SH-SY5Y (cell line): ENCODE measurements around the gene CEP76.

Experiments
- GATA2 ChIP-seq: IDR thresholded peaks from 2 replicates; pipeline ENCODE4 v1.6.1; 2011; ENCODE audit warnings: mild to moderate bottlenecking, low read depth, low read length
- GATA3 ChIP-seq: IDR thresholded peaks from 2 replicates; pipeline ENCODE4 v1.6.1; 2011; ENCODE audit warnings: low read depth, mild to moderate bottlenecking, low read length, moderate library complexity

Gene CEP76

DNA sequence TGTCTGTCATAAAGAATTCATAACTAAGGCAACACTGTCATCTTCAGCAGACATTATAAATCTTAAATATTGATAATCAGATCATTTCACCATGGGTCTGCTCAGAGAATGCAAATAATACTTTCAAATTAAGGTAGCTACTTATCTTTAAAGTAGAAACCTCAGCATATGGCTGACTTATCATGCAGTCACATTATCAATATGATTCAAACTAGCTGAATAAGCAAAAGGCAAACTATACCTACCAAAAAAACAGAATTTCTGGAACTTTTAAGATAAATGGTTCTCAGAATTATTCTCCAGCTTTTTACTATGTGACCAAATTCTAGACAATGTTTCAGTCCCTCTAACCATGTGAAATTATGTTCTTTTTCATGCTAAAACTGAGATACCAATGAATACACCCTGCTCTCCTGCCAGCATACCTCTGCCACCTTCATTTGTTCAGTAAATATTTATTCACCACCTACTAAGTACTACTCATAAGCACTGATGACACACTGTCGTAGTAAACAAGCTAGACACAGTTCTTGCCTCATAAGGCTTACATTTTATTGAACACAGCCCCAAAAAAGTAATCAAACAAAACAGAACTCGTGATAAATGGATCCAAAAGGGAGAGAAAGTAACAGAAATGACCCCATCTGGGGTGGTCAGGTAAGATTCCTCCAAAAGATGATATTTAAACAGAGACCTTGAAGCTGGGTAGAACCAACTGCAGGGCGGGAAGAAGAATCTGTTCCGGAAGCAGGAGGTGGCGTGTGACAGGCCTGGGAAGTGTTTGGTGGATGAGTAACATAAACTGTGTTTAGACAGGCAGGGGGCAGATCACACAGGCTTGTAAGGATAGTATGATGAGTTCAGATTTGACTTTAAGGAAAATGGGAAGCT, 62.3 kb downstream of the CEP76 start:
- no peak for TF ChIP-seq GATA3
- TF ChIP-seq GATA2, result no peak

- TF ChIP-seq GATA3 (no peak), GATA2 (no peak)
These were observed 63.8 kb downstream of the CEP76 start for GRCh38 chr18:12638644-12639124.

- TF ChIP-seq GATA2, result no peak
These were observed 64.5 kb downstream of the CEP76 start for GRCh38 chr18:12637901-12638643.

- TF ChIP-seq GATA3 (no peak), GATA2 (no peak)
These were observed 65.1 kb downstream of the CEP76 start for GRCh38 chr18:12637393-12637792.

DNA sequence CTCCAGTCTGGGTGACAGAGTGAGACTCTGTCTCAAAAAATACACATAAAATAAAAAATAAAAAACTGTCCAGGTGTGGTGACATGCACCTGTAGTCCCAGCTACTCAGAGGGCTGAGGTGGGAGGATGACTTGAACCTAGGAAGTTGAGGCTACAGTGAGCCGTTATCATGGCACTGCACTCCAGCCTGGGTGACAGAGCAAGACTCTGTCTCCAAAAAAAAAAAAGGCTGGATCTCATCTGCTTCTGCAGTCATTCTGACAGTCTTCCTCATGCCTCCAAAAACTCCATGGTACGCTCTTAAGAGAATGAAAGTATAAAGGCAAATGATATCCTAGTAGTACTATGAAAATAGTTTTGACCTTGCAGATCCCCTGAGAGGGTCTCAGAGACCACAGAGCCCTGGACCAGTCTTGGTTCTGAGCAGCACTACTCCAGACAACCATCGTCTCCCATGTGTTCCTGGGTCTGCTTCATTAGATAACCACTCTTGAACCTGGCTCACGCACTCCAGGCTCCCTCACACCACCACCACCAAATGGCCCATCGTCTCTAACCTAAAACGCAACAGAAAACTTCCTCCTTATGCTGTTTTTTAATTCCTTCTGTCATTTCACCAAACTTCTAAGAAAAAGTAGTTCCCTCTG, 70.6 kb downstream of the CEP76 start:
- TF ChIP-seq GATA2 (no peak), GATA3 (no peak)

- TF ChIP-seq GATA2 (no peak), GATA3 (no peak)
These were observed 72.4 kb downstream of the CEP76 start for GRCh38 chr18:12630136-12630535.

- TF ChIP-seq GATA2, result no peak
- no peak for TF ChIP-seq GATA3
These were observed 73.5 kb downstream of the CEP76 start for GRCh38 chr18:12628706-12629702.

- TF ChIP-seq GATA3, result no peak
- no peak for TF ChIP-seq GATA2
These were observed 77.3 kb downstream of the CEP76 start for GRCh38 chr18:12625241-12625640.
